ENCODE measurements around the gene SUSD1. TPM values are rescaled to one million over a fixed set of nuclear protein-coding genes. Genes with fewer than 3 reads are reported as not detected.
"Not testable (repeated sequence)": the region's sequence is repeated elsewhere in the genome, so short reads cannot be mapped to it uniquely, and the experiment has no call there.

Gene SUSD1
- total RNA-seq, 1 donor from 2014 or later: 63.6 TPM

DNA sequence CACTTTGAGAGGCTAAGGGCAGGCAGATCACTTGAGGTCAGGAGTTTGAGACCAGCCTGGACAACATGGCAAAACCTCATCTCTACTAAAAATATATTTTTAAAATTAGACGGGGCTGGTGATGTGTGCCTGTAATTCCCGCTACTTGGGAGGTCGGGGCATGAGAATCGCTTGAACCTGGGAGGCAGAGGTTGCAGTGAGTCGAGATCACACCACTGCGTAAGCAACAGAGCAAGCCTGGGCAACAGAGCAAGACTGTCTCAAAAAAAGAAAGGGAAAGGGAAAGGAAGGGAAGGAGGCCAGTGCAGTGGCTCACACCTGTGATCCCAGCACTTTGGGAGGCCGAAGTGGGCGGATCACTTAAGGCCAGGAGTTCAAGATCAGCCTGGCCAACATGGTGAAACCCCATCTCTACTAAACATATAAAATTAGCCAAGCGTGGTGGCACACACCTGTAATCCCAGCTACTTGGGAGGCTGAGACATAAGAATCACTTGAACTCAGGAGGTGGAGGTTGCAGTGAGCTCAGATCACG is 101.4 kb downstream of the SUSD1 start:
- DNase-seq (ENCODE audit: low spot score in 2 of 2); FAIRE-seq: not testable (repeated sequence)

- DNase-seq (ENCODE audit: low spot score in 2 of 2) (no peak), FAIRE-seq (no peak)
Observed at GRCh38 chr9:112072721-112073638, 102.1 kb downstream of the SUSD1 start.

DNA sequence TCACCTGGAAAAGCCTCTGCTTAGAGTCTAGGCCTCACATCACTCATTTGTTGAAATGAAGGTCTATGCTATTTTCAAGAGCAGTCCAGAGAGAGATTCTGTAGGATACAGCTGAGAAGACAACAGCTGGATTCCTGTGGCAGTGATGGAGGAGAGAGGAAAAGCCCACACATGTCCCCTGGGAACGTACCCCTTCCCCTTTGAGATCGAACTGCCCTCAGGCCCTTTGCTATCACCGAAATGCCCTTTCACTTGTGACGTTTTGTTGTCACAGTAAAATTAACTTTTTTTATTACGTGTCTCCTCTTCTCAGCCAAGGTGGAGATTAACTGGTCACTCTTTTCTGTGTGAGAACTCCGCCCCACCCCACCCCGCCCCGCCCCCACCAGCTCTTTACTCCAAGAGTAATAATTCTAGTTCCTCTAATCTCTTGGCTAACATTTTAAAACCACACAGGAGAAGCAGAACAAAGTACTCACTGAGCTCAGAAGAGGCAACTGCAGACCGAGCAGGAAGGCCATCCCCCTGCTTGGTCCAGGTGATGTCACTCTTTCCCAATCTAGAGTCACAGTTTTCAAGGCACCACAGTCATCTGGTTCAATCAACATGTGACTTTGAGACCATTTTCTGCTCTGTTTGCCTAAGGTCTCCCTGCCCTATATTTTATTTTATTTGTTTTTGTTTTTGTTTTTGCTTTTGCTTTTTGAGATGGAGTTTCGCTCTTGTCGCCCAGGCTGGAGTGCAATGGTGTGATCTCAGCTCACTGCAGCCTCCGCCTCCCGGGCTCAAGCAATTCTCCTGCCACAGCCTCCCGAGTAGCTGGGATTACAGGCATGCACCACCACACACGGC is 105.6 kb downstream of the SUSD1 start:
- FAIRE-seq (no peak), DNase-seq (ENCODE audit: low spot score in 2 of 2) (no peak)

DNA sequence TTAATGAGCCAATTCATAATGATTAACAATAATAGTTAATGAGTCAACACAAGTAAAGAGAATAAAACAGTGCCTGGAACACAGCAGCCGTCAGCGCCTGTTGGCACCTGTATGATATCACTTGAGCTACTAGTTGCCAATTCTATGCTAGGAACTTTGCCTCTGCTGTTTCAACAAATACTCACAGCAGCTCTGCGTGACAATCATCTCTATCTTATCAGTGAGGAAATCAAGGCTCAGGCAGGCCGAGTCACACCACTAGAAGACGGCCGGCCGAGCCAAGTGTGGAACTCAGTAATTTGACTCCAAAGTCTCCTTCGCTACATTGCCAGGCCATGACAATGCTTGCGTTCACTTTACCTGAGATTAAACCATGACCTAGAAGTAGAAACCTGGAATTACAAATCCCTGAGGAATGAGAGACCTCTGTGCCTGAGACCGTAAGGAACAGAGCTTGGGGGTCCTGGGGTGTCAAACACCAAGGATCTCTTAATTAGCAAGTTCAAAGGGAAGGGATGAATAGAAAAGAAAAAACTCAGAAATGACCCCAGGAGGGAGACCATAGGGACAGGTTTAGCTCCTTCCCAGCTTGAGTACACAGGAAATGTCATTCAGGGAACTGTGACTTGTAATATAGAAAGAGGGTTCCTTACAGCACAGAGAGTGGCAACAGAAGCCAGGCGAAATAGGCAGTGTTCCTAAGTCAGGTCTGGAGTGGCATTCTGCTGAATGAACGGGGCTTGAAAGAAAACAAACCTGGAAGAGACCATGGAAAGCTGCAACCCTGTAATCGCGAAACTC is 109.1 kb downstream of the SUSD1 start:
- FAIRE-seq: no peak
- no peak for DNase-seq (ENCODE audit: low spot score in 2 of 2)

- no peak for DNase-seq (ENCODE audit: low spot score in 2 of 2)
- FAIRE-seq: no peak
Observed at GRCh38 chr9:112064871-112065270, 110.2 kb downstream of the SUSD1 start.

GRCh38 chr9:112063586-112063985 is 111.5 kb downstream of the SUSD1 start:
- FAIRE-seq: no peak
- DNase-seq (ENCODE audit: low spot score in 2 of 2): no peak

DNA sequence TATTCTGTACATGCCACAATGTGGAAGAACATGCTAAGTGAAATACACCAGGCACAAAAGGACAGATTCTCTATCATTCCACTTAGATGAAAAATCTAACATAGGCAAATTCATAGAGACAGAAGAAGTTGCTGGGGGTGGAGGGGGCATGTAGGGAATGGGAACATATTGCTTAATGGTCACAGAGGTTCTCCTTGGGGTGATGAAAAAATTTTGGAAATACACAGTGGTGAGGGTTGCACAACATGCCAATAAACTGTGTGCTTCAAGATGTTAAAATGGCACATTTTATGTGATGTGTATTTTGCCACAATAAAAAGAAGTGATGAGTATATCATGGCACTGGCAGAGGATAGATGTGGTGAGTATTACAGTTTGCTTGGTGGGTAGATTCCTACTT is 111.9 kb downstream of the SUSD1 start:
- no peak for FAIRE-seq
- DNase-seq (ENCODE audit: low spot score in 2 of 2): no peak

GRCh38 chr9:112061152-112061740 is 113.9 kb downstream of the SUSD1 start:
- DNase-seq (ENCODE audit: low spot score in 2 of 2): peak in 1 of 2 donors; percentile 52
- FAIRE-seq: no peak

DNA sequence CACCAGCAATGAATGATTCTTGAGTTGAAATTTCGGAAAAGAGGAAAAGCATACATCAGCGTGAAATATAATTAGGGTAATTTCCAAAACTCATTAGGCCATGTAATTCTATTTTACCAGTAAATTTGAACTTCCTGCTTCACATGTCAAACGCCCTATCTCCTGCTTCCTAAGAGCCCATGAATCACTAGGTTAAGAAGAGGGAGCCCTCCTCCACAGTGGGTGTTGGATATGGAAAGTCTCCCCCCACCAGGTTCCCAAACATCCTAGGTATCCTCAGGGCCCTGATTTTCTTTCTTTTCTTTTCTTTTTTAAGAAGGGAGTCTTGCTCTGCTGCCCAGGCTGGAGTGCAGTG is 115.2 kb downstream of the SUSD1 start:
- DNase-seq (ENCODE audit: low spot score in 2 of 2): no peak
- no peak for FAIRE-seq

DNA sequence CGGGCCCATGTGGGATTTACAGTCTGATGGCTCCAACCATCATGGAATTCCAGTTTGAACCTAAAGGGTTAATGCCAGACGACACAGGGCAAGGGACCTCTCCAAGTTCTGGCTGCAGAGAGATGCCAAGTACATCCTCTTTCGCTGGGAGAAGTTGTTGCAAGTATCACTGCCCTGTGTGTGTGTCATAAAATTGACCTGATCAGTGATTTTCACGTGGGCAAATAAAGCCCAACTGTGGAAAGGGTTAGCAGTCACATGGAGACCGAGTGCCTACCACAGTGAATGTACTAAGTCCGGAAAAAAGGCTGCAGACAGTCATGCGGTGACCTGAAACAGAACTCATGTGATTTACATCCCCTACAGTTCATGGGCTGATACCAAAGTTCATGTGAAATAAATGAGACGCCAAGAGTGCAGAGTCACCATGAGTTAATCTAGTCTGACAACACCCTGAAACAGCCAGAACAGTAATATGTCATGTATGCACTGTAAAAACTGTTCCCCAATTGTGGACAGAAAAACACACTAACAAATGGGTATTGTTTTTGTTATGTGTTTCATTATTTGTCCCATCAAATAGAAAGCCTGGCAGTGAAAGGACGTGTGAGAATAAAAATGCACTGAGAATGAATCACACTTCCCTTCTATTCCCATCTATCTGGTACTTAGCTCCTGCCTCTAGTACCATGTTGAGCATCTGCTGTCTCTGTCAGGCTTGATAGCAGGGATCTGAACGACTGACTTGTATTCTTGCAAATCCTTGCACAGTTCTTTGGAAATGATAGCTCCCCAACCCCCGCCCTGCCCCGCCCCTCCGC is 115.7 kb downstream of the SUSD1 start:
- DNase-seq (ENCODE audit: low spot score in 2 of 2) (no peak), FAIRE-seq (no peak)

DNA sequence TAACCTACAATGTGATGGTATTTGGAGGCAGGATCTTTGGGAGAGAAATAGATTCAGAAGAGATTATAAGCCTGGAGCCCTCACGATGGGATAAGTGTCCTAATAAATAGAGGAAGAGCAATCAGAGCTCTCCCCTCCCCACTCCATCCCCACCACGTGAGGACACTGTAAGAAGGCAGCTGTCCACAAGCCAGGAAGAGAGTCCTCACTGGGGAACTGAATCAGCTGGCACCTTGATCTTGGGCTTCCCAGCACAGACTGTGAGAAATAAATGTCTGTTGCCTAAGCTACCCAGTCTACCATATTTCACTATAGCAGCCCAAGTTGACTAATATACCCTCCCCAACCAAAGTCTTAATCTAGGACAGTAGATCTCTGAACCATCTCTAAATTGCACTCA is 118.1 kb downstream of the SUSD1 start:
- no peak for FAIRE-seq

DNA sequence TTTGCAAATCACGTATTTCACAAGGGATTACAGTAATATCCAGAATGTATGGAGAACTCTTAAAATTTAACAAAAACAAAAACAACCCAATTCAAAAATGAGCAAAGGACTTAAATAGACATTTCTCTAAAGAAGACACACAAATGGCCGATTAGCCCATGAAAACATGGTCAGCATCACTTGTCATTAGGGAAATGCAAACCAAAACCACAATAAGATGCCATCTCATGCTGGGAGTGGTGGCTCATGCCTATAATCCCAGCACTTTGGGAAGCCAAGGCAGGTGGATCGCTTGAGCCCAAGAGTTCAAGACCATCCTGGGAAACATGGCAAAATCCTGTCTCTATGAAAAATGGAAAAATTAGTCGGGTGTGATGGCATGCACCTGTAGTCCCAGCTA is 120.2 kb downstream of the SUSD1 start:
- no peak for DNase-seq (ENCODE audit: low spot score in 2 of 2)
- no peak for FAIRE-seq

More for the DNA sequence above, 118.1 kb downstream of the SUSD1 start:
- DNase-seq (ENCODE audit: low spot score in 2 of 2): no peak

DNA sequence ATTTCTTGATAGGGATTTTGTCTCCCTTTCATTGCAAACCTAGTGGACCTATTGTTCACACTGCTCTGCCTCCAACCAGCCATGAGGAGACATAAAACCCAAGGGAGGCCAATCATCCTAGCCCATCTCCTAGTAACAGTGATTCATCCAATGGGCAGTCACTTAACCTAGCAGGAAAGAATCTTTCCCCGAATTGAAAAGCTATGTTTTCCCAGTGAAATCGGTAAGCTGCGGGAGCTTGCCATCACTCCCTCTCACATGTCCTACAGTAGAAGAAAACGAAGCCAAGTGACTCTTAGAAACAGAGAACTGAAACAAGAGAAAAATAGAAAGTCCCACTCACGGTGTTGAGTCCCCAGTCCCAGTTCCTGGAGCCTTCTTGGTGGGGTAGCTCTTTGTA is 123.3 kb downstream of the SUSD1 start:
- FAIRE-seq (no peak), DNase-seq (ENCODE audit: low spot score in 2 of 2) (no peak)

- DNase-seq (ENCODE audit: low spot score in 2 of 2) (no peak), FAIRE-seq (no peak)
Observed at GRCh38 chr9:112050544-112051475, 124.3 kb downstream of the SUSD1 start.

GRCh38 chr9:112049811-112050516 is 125.1 kb downstream of the SUSD1 start:
- DNase-seq (ENCODE audit: low spot score in 2 of 2) (no peak), FAIRE-seq (no peak)

GRCh38 chr9:112048924-112049691 is 126.0 kb downstream of the SUSD1 start:
- no peak for DNase-seq (ENCODE audit: low spot score in 2 of 2)
- FAIRE-seq: no peak
